A673 (cell line): ENCODE results near the gene ABCC11. TPM values are rescaled to one million over a fixed set of nuclear protein-coding genes. Genes with fewer than 3 reads are reported as not detected.

Experiments
- BruUV-seq: library from RNA; stranded (reverse); fragments of 400-500 nt; replicated peaks from 2 replicates; lab custom pipeline; 2021; lab: Mats Ljungman, UMichigan
- CTCF ChIA-PET: fragments of 300-600 bp; sonication (Branson Sonifier 250); formaldehyde crosslinking; loops from one replicate; lab custom pipeline; 2022; ENCODE audit warnings: antibody characterized with exemption; lab: Charles Lee
- POLR2A ChIA-PET: fragments of 300-600 bp; sonication (Branson Sonifier 250); formaldehyde crosslinking; loops from one replicate; lab custom pipeline; 2022; ENCODE audit warnings: antibody characterized with exemption; ENCODE audit not compliant: low non-redundant PET; lab: Charles Lee
- DNase-seq: peaks from one replicate; pipeline ENCODE4 v3.0.0-alpha.2; 2015; ENCODE audit warnings: low spot score
- H3K27ac ChIP-seq: fragments of 200-600 bp; sonication (generic); 2 replicates; pipeline ENCODE4 v1.5.1; 2016; ENCODE audit warnings: mixed run types, low read depth, mild to moderate bottlenecking, mixed read lengths, antibody characterized with exemption, low read length; ENCODE audit not compliant: poor library complexity, severe bottlenecking
- H3K27me3 ChIP-seq: fragments of 200-600 bp; sonication (generic); replicated peaks from 2 replicates; pipeline ENCODE4 v1.6.1; 2017; ENCODE audit warnings: mixed run types, low read depth, mild to moderate bottlenecking, mixed read lengths, antibody characterized with exemption, low read length; ENCODE audit not compliant: insufficient read depth, poor library complexity
- H3K36me3 ChIP-seq: fragments of 200-600 bp; sonication (generic); 2 replicates; pipeline ENCODE4 v1.6.1; 2016; ENCODE audit warnings: mixed run types, mild to moderate bottlenecking, mixed read lengths, antibody characterized with exemption, low read length; ENCODE audit not compliant: insufficient read depth, poor library complexity, severe bottlenecking
- H3K4me1 ChIP-seq: fragments of 200-600 bp; sonication (generic); 2 replicates; pipeline ENCODE4 v1.6.1; 2017; ENCODE audit warnings: mixed run types, mild to moderate bottlenecking, mixed read lengths, antibody characterized with exemption, low read length; ENCODE audit not compliant: insufficient read depth, poor library complexity, severe bottlenecking
- H3K4me3 ChIP-seq: fragments of 200-600 bp; sonication (generic); 2 replicates; pipeline ENCODE4 v1.5.1; 2016; ENCODE audit warnings: low read depth, mixed run types, mild to moderate bottlenecking, mixed read lengths, low read length; ENCODE audit not compliant: poor library complexity, severe bottlenecking
- H3K9me3 ChIP-seq: fragments of 200-600 bp; sonication (generic); 2 replicates; pipeline ENCODE4 v1.6.1; 2016; ENCODE audit warnings: mixed run types, low read depth, mild to moderate bottlenecking, mixed read lengths, antibody characterized with exemption, low read length; ENCODE audit not compliant: poor library complexity, severe bottlenecking
- CTCF ChIP-seq: fragments of 300-800, 200-600 bp; sonication (generic); conservative IDR thresholded peaks from 2 replicates; pipeline ENCODE4 v1.5.1; 2017; ENCODE audit warnings: low read depth, mild to moderate bottlenecking, antibody characterized with exemption, low read length, moderate library complexity, mixed read lengths
- EZH2 ChIP-seq: fragments of 200-600 bp; sonication (generic); IDR thresholded peaks from 2 replicates; pipeline ENCODE4 v1.6.1; 2017; ENCODE audit warnings: borderline replicate concordance, low read depth, mild to moderate bottlenecking, mixed read lengths, antibody characterized with exemption, low read length; ENCODE audit not compliant: poor library complexity, severe bottlenecking
- intact Hi-C: fragments of 100-400 bp; cut with micrococcal nuclease; formaldehyde crosslinking; loops from one replicate; pipeline ENCODE4 v1.10.0; 2022; ENCODE audit not compliant: unreplicated experiment
- total RNA-seq: library from RNA; stranded (reverse); gene quantifications from 2 replicates; pipeline ENCODE4 v1.2.3, GENCODE V29; 2021

Gene ABCC11
- total RNA-seq, 1 experiment from 2014 or later: not detected

- no TSS peak for BruUV-seq
- Histone ChIP-seq H3K4me3 (no peak overlapping the region), H3K27me3 (no peaks in the 10 kb centered on the region), H3K27ac (no peak overlapping the region), H3K4me1 (no peaks in the 10 kb centered on the region), H3K9me3 (no peaks in the 10 kb centered on the region), H3K36me3 (peaks cover 10% of the 10 kb centered on the region)
- intact Hi-C loops: no loop called here
- DNase-seq: no peak
- no peak; the same call in 1 of the 2 replicates for TF ChIP-seq CTCF
- no peak for TF ChIP-seq EZH2
- CTCF ChIA-PET: no interaction called here
- POLR2A ChIA-PET: no interaction called here
Observed at GRCh38 chr16:48271728-48272127, 24.4 kb upstream of the ABCC11 start.

- TF ChIP-seq CTCF: no peak
- no peak for TF ChIP-seq EZH2
- Histone ChIP-seq H3K36me3 (peaks cover 16% of the 10 kb centered on the region), H3K27me3 (no peaks in the 10 kb centered on the region), H3K9me3 (no peaks in the 10 kb centered on the region), H3K4me3 (no peak overlapping the region), H3K27ac (no peak overlapping the region), H3K4me1 (peaks cover 8% of the 10 kb centered on the region)
- BruUV-seq: no TSS peak
- ChIA-PET CTCF (no interaction called here), POLR2A (no interaction called here)
- intact Hi-C loops: no loop called here
- DNase-seq: no peak
Observed at GRCh38 chr16:48269011-48269410, 21.7 kb upstream of the ABCC11 start.

GRCh38 chr16:48262631-48263030, 15.3 kb upstream of the ABCC11 start:
- no peak for DNase-seq
- peaks cover 8% of the 10 kb centered on the region for H3K4me1 ChIP-seq
- no TSS peak for BruUV-seq
- no peaks in the 10 kb centered on the region for H3K9me3 ChIP-seq
- H3K27ac ChIP-seq: no peak overlapping the region
- no peak overlapping the region for H3K4me3 ChIP-seq
- TF ChIP-seq CTCF (no peak), EZH2 (no peak)
- H3K27me3 ChIP-seq: no peaks in the 10 kb centered on the region
- intact Hi-C loops: no loop called here
- ChIA-PET CTCF (no interaction called here), POLR2A (no interaction called here)
- H3K36me3 ChIP-seq: peaks cover 50% of the 10 kb centered on the region
